ENCODE data around the gene KRTAP1-3. TPM values are rescaled to one million over a fixed set of nuclear protein-coding genes. Genes with fewer than 3 reads are reported as not detected.
A peak's percentile ranks its signal among the peaks of the same experiment; 100 is the strongest.
"Not testable (repeated sequence)": the region's sequence is repeated elsewhere in the genome, so short reads cannot be mapped to it uniquely, and the experiment has no call there.

KRTAP1-3 gene
- total and polyA plus RNA-seq, 5 experiments from 2014 or later = not detected

- H3K4me1 Mint-ChIP-seq = peaks cover 0 to 5% (median 1%) of the 10 kb centered on the region in 4 donors
- peaks cover 11 to 24% (median 18%) of the 10 kb centered on the region in 5 donors for H3K27me3 Mint-ChIP-seq
- no peak overlapping the region for H3K4me3 Mint-ChIP-seq
- DNase-seq (no peak), ATAC-seq (no peak)
- H3K36me3 Mint-ChIP-seq = no peaks in the 10 kb centered on the region
- POLR2A ChIA-PET = no interaction called here
- no peak overlapping the region for H3K27ac Mint-ChIP-seq
- H3K9me3 Mint-ChIP-seq = no peaks in the 10 kb centered on the region
Observed at GRCh38 chr17:41064301-41064700, 29.6 kb upstream of the KRTAP1-3 start.

- no peak overlapping the region for H3K27ac Mint-ChIP-seq
- H3K9me3 Mint-ChIP-seq = no peaks in the 10 kb centered on the region
- no peaks in the 10 kb centered on the region for H3K36me3 Mint-ChIP-seq
- H3K4me3 Mint-ChIP-seq = no peak overlapping the region
- peaks cover 14 to 32% (median 21%) of the 10 kb centered on the region in 5 donors for H3K27me3 Mint-ChIP-seq
- POLR2A ChIA-PET = no interaction called here
- no peak for DNase-seq
- ATAC-seq = no peak
- H3K4me1 Mint-ChIP-seq = no peaks in the 10 kb centered on the region
Observed at GRCh38 chr17:41063449-41063848, 28.8 kb upstream of the KRTAP1-3 start.

GRCh38 chr17:41061964-41062363, 27.3 kb upstream of the KRTAP1-3 start:
- DNase-seq (no peak), ATAC-seq (no peak)
- POLR2A ChIA-PET = no interaction called here
- Mint-ChIP-seq H3K4me1 (no peaks in the 10 kb centered on the region), H3K27ac (no peak overlapping the region), H3K4me3 (no peak overlapping the region), H3K9me3 (peaks cover 0 to 7% (median 0%) of the 10 kb centered on the region in 9 donors), H3K36me3 (peaks cover 0 to 7% (median 4%) of the 10 kb centered on the region in 3 donors), H3K27me3 (peaks cover 14 to 41% (median 22%) of the 10 kb centered on the region in 5 donors)

GRCh38 chr17:41060052-41060604, 25.5 kb upstream of the KRTAP1-3 start, which contains the start of gene KRTAP2-3:
Gene KRTAP2-3, minus strand, starts transcription at chr17:41060114. Its CDS starts 64 bp downstream, at chr17:41060050.
- H3K9me3 Mint-ChIP-seq = peaks cover 0 to 7% (median 0%) of the 10 kb centered on the region in 9 donors
- H3K36me3 Mint-ChIP-seq = peaks cover 0 to 7% (median 4%) of the 10 kb centered on the region in 3 donors
- peaks cover 14 to 56% (median 29%) of the 10 kb centered on the region in 5 donors for H3K27me3 Mint-ChIP-seq
- H3K4me3 Mint-ChIP-seq = no peak within 1 kb of the TSS
- POLR2A ChIA-PET = no interaction called here
- DNase-seq (no peak), ATAC-seq (no peak)
- no peaks in the 10 kb centered on the region for H3K4me1 Mint-ChIP-seq
- H3K27ac Mint-ChIP-seq = peak within 1 kb of the TSS in 2 of 10 donors; percentile 6

- POLR2A ChIA-PET, H3K9me3 Mint-ChIP-seq, DNase-seq, H3K4me1 Mint-ChIP-seq, H3K4me3 Mint-ChIP-seq, ATAC-seq, H3K36me3 Mint-ChIP-seq: not testable (repeated sequence)
- Mint-ChIP-seq H3K27me3 (peaks cover 14 to 56% (median 30%) of the 10 kb centered on the region in 5 donors), H3K27ac (peak overlapping the region in 1 of 10 donors; percentile 6)
Observed at GRCh38 chr17:41059276-41060051, 24.8 kb upstream of the KRTAP1-3 start.

GRCh38 chr17:41058741-41059140, 24.1 kb upstream of the KRTAP1-3 start:
- DNase-seq = no peak
- no peaks in the 10 kb centered on the region for H3K4me1 Mint-ChIP-seq
- H3K27me3 Mint-ChIP-seq = peaks cover 14 to 53% (median 27%) of the 10 kb centered on the region in 5 donors
- peaks cover 0 to 7% (median 0%) of the 10 kb centered on the region in 9 donors for H3K9me3 Mint-ChIP-seq
- H3K27ac Mint-ChIP-seq = no peak overlapping the region
- no peak for ATAC-seq
- peaks cover 0 to 7% (median 4%) of the 10 kb centered on the region in 3 donors for H3K36me3 Mint-ChIP-seq
- H3K4me3 Mint-ChIP-seq = no peak overlapping the region
- POLR2A ChIA-PET = no interaction called here

GRCh38 chr17:41057547-41057946, 22.9 kb upstream of the KRTAP1-3 start:
- POLR2A ChIA-PET = no interaction called here

GRCh38 chr17:41055130-41055529, 20.5 kb upstream of the KRTAP1-3 start, which contains the start of gene KRTAP2-2:
Gene KRTAP2-2, minus strand, starts transcription at chr17:41055230. Its CDS starts 19 bp downstream, at chr17:41055211.
- H3K4me1 Mint-ChIP-seq, POLR2A ChIA-PET, H3K27ac Mint-ChIP-seq, H3K4me3 Mint-ChIP-seq, ATAC-seq, H3K36me3 Mint-ChIP-seq, H3K9me3 Mint-ChIP-seq, DNase-seq: not testable (repeated sequence)
- H3K27me3 Mint-ChIP-seq = peaks cover 10 to 37% (median 18%) of the 10 kb centered on the region in 5 donors

More at GRCh38 chr17:41057547-41057946, 22.9 kb upstream of the KRTAP1-3 start:
- Mint-ChIP-seq H3K36me3 (peaks cover 0 to 7% (median 6%) of the 10 kb centered on the region in 3 donors), H3K4me1 (no peaks in the 10 kb centered on the region), H3K9me3 (peaks cover 0 to 7% (median 0%) of the 10 kb centered on the region in 9 donors), H3K27me3 (peaks cover 14 to 52% (median 25%) of the 10 kb centered on the region in 5 donors), H3K4me3 (no peak overlapping the region), H3K27ac (no peak overlapping the region)
- DNase-seq (no peak), ATAC-seq (no peak)

- H3K36me3 Mint-ChIP-seq, H3K4me3 Mint-ChIP-seq, H3K9me3 Mint-ChIP-seq, DNase-seq, ATAC-seq, H3K27ac Mint-ChIP-seq, POLR2A ChIA-PET, H3K4me1 Mint-ChIP-seq: not testable (repeated sequence)
- H3K27me3 Mint-ChIP-seq = peaks cover 9 to 36% (median 18%) of the 10 kb centered on the region in 5 donors
Observed at GRCh38 chr17:41054556-41054955, 19.9 kb upstream of the KRTAP1-3 start.

- no peak for DNase-seq
- ATAC-seq = no peak
- Mint-ChIP-seq H3K36me3 (peaks cover 0 to 7% (median 6%) of the 10 kb centered on the region in 3 donors), H3K4me3 (no peak overlapping the region), H3K27ac (no peak overlapping the region), H3K27me3 (peaks cover 6 to 31% (median 14%) of the 10 kb centered on the region in 5 donors), H3K9me3 (peaks cover 0 to 7% (median 0%) of the 10 kb centered on the region in 9 donors), H3K4me1 (no peaks in the 10 kb centered on the region)
- POLR2A ChIA-PET = no interaction called here
Observed at GRCh38 chr17:41054025-41054424, 19.4 kb upstream of the KRTAP1-3 start.

GRCh38 chr17:41052566-41052965, 17.9 kb upstream of the KRTAP1-3 start:
- POLR2A ChIA-PET = no interaction called here
- Mint-ChIP-seq H3K27me3 (peaks cover 8 to 22% (median 15%) of the 10 kb centered on the region in 5 donors), H3K4me3 (no peak overlapping the region), H3K9me3 (peaks cover 0 to 5% (median 0%) of the 10 kb centered on the region in 9 donors), H3K36me3 (peaks cover 0 to 6% (median 5%) of the 10 kb centered on the region in 3 donors), H3K4me1 (no peaks in the 10 kb centered on the region), H3K27ac (no peak overlapping the region)
- ATAC-seq (no peak), DNase-seq (no peak)

GRCh38 chr17:41049110-41049509, 14.4 kb upstream of the KRTAP1-3 start:
- POLR2A ChIA-PET = no interaction called here
- peaks cover 0 to 2% (median 0%) of the 10 kb centered on the region in 3 donors for H3K36me3 Mint-ChIP-seq
- peaks cover 0 to 4% (median 2%) of the 10 kb centered on the region in 4 donors for H3K4me1 Mint-ChIP-seq
- no peak overlapping the region for H3K27ac Mint-ChIP-seq
- no peak overlapping the region for H3K4me3 Mint-ChIP-seq
- ATAC-seq (no peak), DNase-seq (no peak)
- H3K27me3 Mint-ChIP-seq = peaks cover 5 to 24% (median 13%) of the 10 kb centered on the region in 5 donors
- peaks cover 0 to 3% (median 2%) of the 10 kb centered on the region in 9 donors for H3K9me3 Mint-ChIP-seq

- POLR2A ChIA-PET = no interaction called here
Observed at GRCh38 chr17:41048441-41048840, 13.8 kb upstream of the KRTAP1-3 start.

More at GRCh38 chr17:41048441-41048840, 13.8 kb upstream of the KRTAP1-3 start:
- ATAC-seq (no peak), DNase-seq (no peak)
- H3K4me1 Mint-ChIP-seq = peaks cover 0 to 5% (median 2%) of the 10 kb centered on the region in 4 donors
- peaks cover 0 to 3% (median 1%) of the 10 kb centered on the region in 3 donors for H3K36me3 Mint-ChIP-seq
- peaks cover 5 to 24% (median 13%) of the 10 kb centered on the region in 5 donors for H3K27me3 Mint-ChIP-seq
- H3K27ac Mint-ChIP-seq = no peak overlapping the region
- H3K4me3 Mint-ChIP-seq = no peak overlapping the region
- peaks cover under 1 to 10% (median 5%) of the 10 kb centered on the region in 9 donors for H3K9me3 Mint-ChIP-seq

Data from naive thymus-derived CD8-positive, alpha-beta T cell (primary cell).